Endothelial cell of umbilical vein (primary cell): ENCODE data around the gene PLEKHO1. TPM values are rescaled to one million over a fixed set of nuclear protein-coding genes. Genes with fewer than 3 reads are reported as not detected.

ENCODE experiments used
- BruUV-seq: library from RNA; stranded (reverse); fragments of 400-500 nt; replicated peaks from 2 replicates; lab custom pipeline; 2021; lab: Mats Ljungman, UMichigan
- CTCF ChIA-PET: fragments of 300-600, 350-600 bp; sonication (Branson Sonifier 250); formaldehyde crosslinking; loops from one replicate; lab custom pipeline; 2021; ENCODE audit warnings: antibody characterized with exemption, inconsistent platforms; lab: Charles Lee
- POLR2A ChIA-PET: fragments of 300-600, 350-600 bp; sonication (Branson Sonifier 250); formaldehyde crosslinking; loops from one replicate; lab custom pipeline; 2021; ENCODE audit warnings: antibody characterized with exemption, inconsistent platforms; lab: Charles Lee
- DNase-seq: peaks from one replicate; pipeline ENCODE4 v3.0.0-alpha.2; 2011; ENCODE audit warnings: low read depth, low spot score
- FAIRE-seq: peaks from 2 replicates; lab custom pipeline; 2011; peaks lifted over from hg19 to GRCh38; lab: Jason Lieb, UNC
- H2AFZ ChIP-seq: 2 replicates; pipeline ENCODE4 v1.6.0; 2012; ENCODE audit warnings: low read depth, low read length, control low read depth, inconsistent platforms
- H3K27ac ChIP-seq: 2 replicates; pipeline ENCODE4 v1.5.1; 2011; ENCODE audit warnings: low read depth, mild to moderate bottlenecking, control low read depth, low read length, moderate library complexity; ENCODE audit not compliant: insufficient read depth
- H3K27me3 ChIP-seq, 2 experiments: 2 replicates each; pipeline versions ENCODE4 v1.6.0 to v1.6.1; 2011; ENCODE audit warnings: low read length in 2 of 2, mixed read lengths in 1 of 2; ENCODE audit not compliant: control insufficient read depth in 2 of 2, insufficient read depth in 2 of 2
- H3K36me3 ChIP-seq, 2 experiments: 2 replicates in 1 of 2; 3 replicates in 1 of 2; pipeline ENCODE4 v1.5.1; 2011; ENCODE audit warnings: low read length in 2 of 2, mild to moderate bottlenecking in 1 of 2, moderate library complexity in 1 of 2; ENCODE audit not compliant: control insufficient read depth in 2 of 2, insufficient read depth in 2 of 2; ENCODE audit errors: extremely low read depth in 1 of 2
- H3K4me1 ChIP-seq: 3 replicates; pipeline ENCODE4 v1.5.1; 2011; ENCODE audit warnings: mild to moderate bottlenecking, low read length; ENCODE audit not compliant: control insufficient read depth, insufficient read depth; ENCODE audit errors: extremely low read depth
- H3K4me2 ChIP-seq: 2 replicates; pipeline ENCODE4 v1.6.1; 2011; ENCODE audit warnings: low read length, control low read depth, mixed read lengths; ENCODE audit not compliant: insufficient read depth
- H3K4me3 ChIP-seq, 3 experiments: fragments of 200-600 bp in 1 of 3; sonication (generic), shearing (Covaris generic) in 1 of 3; replicated peaks in 1 of 3; 2 replicates each; pipeline ENCODE4 v1.5.1; 2011 to 2016; ENCODE audit warnings: control low read depth in 3 of 3, low read length in 3 of 3, mild to moderate bottlenecking in 2 of 3, inconsistent platforms in 1 of 3, low read depth in 1 of 3, moderate library complexity in 1 of 3; ENCODE audit not compliant: insufficient read depth in 1 of 3
- H3K79me2 ChIP-seq: 2 replicates; pipeline ENCODE4 v1.6.0; 2012; ENCODE audit warnings: low read length, inconsistent platforms; ENCODE audit not compliant: control insufficient read depth, insufficient read depth
- H3K9ac ChIP-seq: replicated peaks from 2 replicates; pipeline ENCODE3; 2011; ENCODE audit warnings: low read length, control low read depth; ENCODE audit not compliant: insufficient read depth; ENCODE audit errors: extremely low read depth
- H3K9me1 ChIP-seq: replicated peaks from 3 replicates; pipeline ENCODE4 v1.6.0; 2011; ENCODE audit warnings: mild to moderate bottlenecking, low read length; ENCODE audit not compliant: control insufficient read depth, insufficient read depth; ENCODE audit errors: extremely low read depth
- H3K9me3 ChIP-seq: replicated peaks from 2 replicates; pipeline ENCODE4 v1.5.1; 2012; ENCODE audit warnings: low read length, inconsistent platforms; ENCODE audit not compliant: control insufficient read depth, insufficient read depth
- H4K20me1 ChIP-seq: replicated peaks from 2 replicates; pipeline ENCODE3; 2011; ENCODE audit warnings: mild to moderate bottlenecking, low read length; ENCODE audit not compliant: control insufficient read depth, insufficient read depth; ENCODE audit errors: extremely low read depth
- EZH2 ChIP-seq: IDR thresholded peaks from 2 replicates; pipeline ENCODE4 v1.6.1; 2012; ENCODE audit warnings: borderline replicate concordance, low read depth, mild to moderate bottlenecking, moderate library complexity, low read length, inconsistent platforms; ENCODE audit not compliant: severe bottlenecking
- FOS ChIP-seq: IDR thresholded peaks from 2 replicates; pipeline ENCODE4 v1.6.1; 2011; ENCODE audit warnings: mild to moderate bottlenecking, low read length, moderate library complexity, borderline replicate concordance; ENCODE audit not compliant: insufficient read depth
- GATA2 ChIP-seq: IDR thresholded peaks from 2 replicates; pipeline ENCODE4 v1.7.0; 2011; ENCODE audit warnings: low read depth, mild to moderate bottlenecking, moderate library complexity, mixed read lengths, low read length; ENCODE audit not compliant: insufficient read length, insufficient read depth
- JUN ChIP-seq: IDR thresholded peaks from 2 replicates; pipeline ENCODE4 v1.6.1; 2011; ENCODE audit warnings: borderline replicate concordance, low read depth; ENCODE audit not compliant: insufficient read length, insufficient read depth
- MYC ChIP-seq: IDR thresholded peaks from one replicate; pipeline ENCODE4 v1.6.1; 2011; ENCODE audit warnings: mild to moderate bottlenecking, low read depth, low read length
- POLR2A ChIP-seq: IDR thresholded peaks from 2 replicates; pipeline ENCODE4 v1.6.1; 2012; ENCODE audit warnings: low read depth, mild to moderate bottlenecking, control low read depth, low read length
- POLR2AphosphoS5 ChIP-seq: IDR thresholded peaks from 2 replicates; pipeline ENCODE4 v1.6.1; 2012; ENCODE audit warnings: low read depth, mild to moderate bottlenecking, control low read depth, low read length, moderate library complexity; ENCODE audit not compliant: insufficient read depth
- dilution Hi-C: fragments of 300-500 bp; cut with MboI; formaldehyde crosslinking; loops from one replicate; pipeline ENCODE4 v1.15.0; 2019; ENCODE audit warnings: low sequenced_read_pairs; ENCODE audit not compliant: extremely low pct_ligation_motif_present
- intact Hi-C: fragments of 100-400 bp; cut with micrococcal nuclease; formaldehyde crosslinking; loops from one replicate; pipeline ENCODE4 v1.10.0; 2022
- polyA plus RNA-seq, 4 experiments: library from polyadenylated mRNA; depleted of rRNA in 3 of 4; stranded (reverse) in 3 of 4; unstranded in 1 of 4; fragments of >200 nt; gene quantifications; 2 replicates each; pipeline versions ENCODE4 v1.2.1 to v1.2.3, GENCODE V29; 2011 to 2012; ENCODE audit warnings: missing spikeins in 1 of 4
- total RNA-seq: library from RNA; stranded (reverse); gene quantifications from 2 replicates; pipeline ENCODE4 v1.2.3, GENCODE V29; 2021
- TF ChIP-seq, protein P1 (sequence below): IDR thresholded peaks from 2 replicates; pipeline ENCODE4 v1.6.1; 2011; ENCODE audit not compliant: insufficient read depth, insufficient read length
- TF ChIP-seq, protein P2 (sequence below), 2 donors: IDR thresholded peaks; 1 replicate in 1 of 2; 2 replicates in 1 of 2; pipeline ENCODE4 v1.5.1; 2011; ENCODE audit warnings: low read length in 2 of 2, mild to moderate bottlenecking in 2 of 2, moderate library complexity in 2 of 2, control low read depth in 1 of 2, inconsistent platforms in 1 of 2, low read depth in 1 of 2; ENCODE audit not compliant: insufficient read depth in 1 of 2; ENCODE audit errors: extremely low read depth in 1 of 2

PLEKHO1 gene
- total and polyA plus RNA-seq, 2 donors (not counting 3 experiments of a cell fraction or from before 2014, with no cell fraction given): 59.8 to 101 TPM

GRCh38 chr1:150178548-150178947 is 28.8 kb downstream of the PLEKHO1 start:
- H3K4me2 ChIP-seq: no peak overlapping the region
- no peak for DNase-seq
- H2AFZ ChIP-seq: no peak overlapping the region
- no peaks in the 10 kb centered on the region for H3K4me1 ChIP-seq
- no peaks in the 10 kb centered on the region for H3K27me3 ChIP-seq
- FAIRE-seq: no peak
- no peak overlapping the region for H3K27ac ChIP-seq
- BruUV-seq: no TSS peak
- ChIA-PET CTCF (interaction anchor here (1.2 to 5.0 kb wide), 5 partner anchors 8 to 106 kb away, joined by 4 to 45 read pairs (median 7); no protein-coding TSS in a partner anchor), POLR2A (interaction anchor here (0.7 kb wide), 1 partner anchor 129 kb away, joined by 3 read pairs; no protein-coding TSS in a partner anchor)
- H3K9me3 ChIP-seq: no peaks in the 10 kb centered on the region
- dilution Hi-C loops: no loop called here
- H3K79me2 ChIP-seq: no peaks in the 10 kb centered on the region
- intact Hi-C loops: no loop called here
- no peak overlapping the region for H3K4me3 ChIP-seq
- no peaks in the 10 kb centered on the region for H3K36me3 ChIP-seq
- H3K9ac ChIP-seq: no peak overlapping the region
- H3K9me1 ChIP-seq: no peaks in the 10 kb centered on the region
- H4K20me1 ChIP-seq: no peaks in the 10 kb centered on the region
- no peak for TF ChIP-seq JUN
- TF ChIP-seq GATA2: no peak
- TF ChIP-seq MYC: no peak
- no peak for TF ChIP-seq POLR2A
- TF ChIP-seq, protein P1, sequence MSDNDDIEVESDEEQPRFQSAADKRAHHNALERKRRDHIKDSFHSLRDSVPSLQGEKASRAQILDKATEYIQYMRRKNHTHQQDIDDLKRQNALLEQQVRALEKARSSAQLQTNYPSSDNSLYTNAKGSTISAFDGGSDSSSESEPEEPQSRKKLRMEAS: no peak
- TF ChIP-seq FOS: no peak
- TF ChIP-seq POLR2AphosphoS5: no peak
- TF ChIP-seq, protein P2, sequence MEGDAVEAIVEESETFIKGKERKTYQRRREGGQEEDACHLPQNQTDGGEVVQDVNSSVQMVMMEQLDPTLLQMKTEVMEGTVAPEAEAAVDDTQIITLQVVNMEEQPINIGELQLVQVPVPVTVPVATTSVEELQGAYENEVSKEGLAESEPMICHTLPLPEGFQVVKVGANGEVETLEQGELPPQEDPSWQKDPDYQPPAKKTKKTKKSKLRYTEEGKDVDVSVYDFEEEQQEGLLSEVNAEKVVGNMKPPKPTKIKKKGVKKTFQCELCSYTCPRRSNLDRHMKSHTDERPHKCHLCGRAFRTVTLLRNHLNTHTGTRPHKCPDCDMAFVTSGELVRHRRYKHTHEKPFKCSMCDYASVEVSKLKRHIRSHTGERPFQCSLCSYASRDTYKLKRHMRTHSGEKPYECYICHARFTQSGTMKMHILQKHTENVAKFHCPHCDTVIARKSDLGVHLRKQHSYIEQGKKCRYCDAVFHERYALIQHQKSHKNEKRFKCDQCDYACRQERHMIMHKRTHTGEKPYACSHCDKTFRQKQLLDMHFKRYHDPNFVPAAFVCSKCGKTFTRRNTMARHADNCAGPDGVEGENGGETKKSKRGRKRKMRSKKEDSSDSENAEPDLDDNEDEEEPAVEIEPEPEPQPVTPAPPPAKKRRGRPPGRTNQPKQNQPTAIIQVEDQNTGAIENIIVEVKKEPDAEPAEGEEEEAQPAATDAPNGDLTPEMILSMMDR (IDR thresholded peaks at IDR 0.05; ENCODE audit: extremely low read depth in 1 of 2, insufficient read depth in 1 of 2, low read depth in 1 of 2, low read length in 2 of 2): no peak
- TF ChIP-seq EZH2: no peak
